SK-N-SH (cell line): ENCODE results near the gene OPTC. TPM values are rescaled to one million over a fixed set of nuclear protein-coding genes. Genes with fewer than 3 reads are reported as not detected.

Experiments
- CTCF ChIA-PET: fragments of 300-600, 350-600 bp; formaldehyde crosslinking; extraction: SDS; loops from one replicate; lab custom pipeline; 2021; lab: Yijun Ruan, JAX
- POLR2A ChIA-PET: fragments of 350-600 bp; sonication (Branson Sonifier 250); formaldehyde crosslinking; extraction: SDS; loops from one replicate; lab custom pipeline; 2020; ENCODE audit warnings: antibody characterized with exemption, inconsistent platforms; lab: Yijun Ruan, JAX
- DNase-seq: peaks from one replicate; pipeline ENCODE4 v3.0.0; 2012
- H2AFZ ChIP-seq: fragments of 200-600 bp; sonication (generic); 2 replicates; pipeline ENCODE4 v1.8.1; 2016; ENCODE audit warnings: antibody characterized with exemption, mild to moderate bottlenecking, low read depth
- H3F3A ChIP-seq: fragments of 200-600 bp; sonication (generic); replicated peaks from 2 replicates; pipeline ENCODE3; 2016; ENCODE audit warnings: antibody characterized with exemption, mild to moderate bottlenecking; ENCODE audit not compliant: insufficient read depth
- H3K27ac ChIP-seq, 2 experiments: fragments of 200-500 bp in 1 of 2; fragments of 200-600 bp in 1 of 2; sonication (Bioruptor generic) in 1 of 2; sonication (generic), shearing (Covaris generic) in 1 of 2; 2 replicates each; pipeline versions ENCODE4 v1.5.1 to v1.6.1; 2014 to 2016; ENCODE audit warnings: low read depth in 2 of 2, inconsistent platforms in 1 of 2, low read length in 1 of 2, mild to moderate bottlenecking in 1 of 2, mixed read lengths in 1 of 2
- H3K27me3 ChIP-seq: fragments of 200-600 bp; sonication (generic), shearing (Covaris generic); 2 replicates; pipeline ENCODE4 v1.6.1; 2016; ENCODE audit warnings: mixed run types; ENCODE audit not compliant: insufficient read depth
- H3K36me3 ChIP-seq, 2 experiments: fragments of 200-500 bp in 1 of 2; fragments of 200-600 bp in 1 of 2; sonication (Bioruptor generic) in 1 of 2; sonication (generic) in 1 of 2; replicated peaks in 1 of 2; 2 replicates each; pipeline versions ENCODE3 to v1.5.1; 2014 to 2016; ENCODE audit warnings: low read length in 1 of 2, mild to moderate bottlenecking in 1 of 2; ENCODE audit not compliant: insufficient read depth in 2 of 2, control insufficient read depth in 1 of 2
- H3K4me1 ChIP-seq, 2 experiments: fragments of 200-500 bp in 1 of 2; fragments of 200-600 bp in 1 of 2; sonication (Bioruptor generic) in 1 of 2; sonication (generic), shearing (Covaris generic) in 1 of 2; 2 replicates each; pipeline versions ENCODE4 v1.5.1 to v1.6.1; 2014 to 2016; ENCODE audit warnings: low read depth in 1 of 2, low read length in 1 of 2, mixed run types in 1 of 2; ENCODE audit not compliant: insufficient read depth in 2 of 2, control insufficient read depth in 1 of 2
- H3K4me2 ChIP-seq: fragments of 200-600 bp; sonication (generic), shearing (Covaris generic); 2 replicates; pipeline ENCODE4 v1.6.1; 2017; ENCODE audit warnings: mixed run types
- H3K4me3 ChIP-seq, 2 experiments: fragments of 200-500 bp in 1 of 2; fragments of 200-600 bp in 1 of 2; sonication (Bioruptor generic) in 1 of 2; sonication (generic), shearing (Covaris generic) in 1 of 2; 2 replicates each; pipeline versions ENCODE4 v1.5.1 to v1.8.1; 2014 to 2016; ENCODE audit warnings: low read depth in 2 of 2, inconsistent platforms in 1 of 2, low read length in 1 of 2, mild to moderate bottlenecking in 1 of 2, mixed read lengths in 1 of 2, moderate library complexity in 1 of 2
- H3K79me2 ChIP-seq: fragments of 200-600 bp; sonication (generic); 2 replicates; pipeline ENCODE4 v1.8.1; 2017; ENCODE audit warnings: mild to moderate bottlenecking; ENCODE audit not compliant: insufficient read depth
- H3K9ac ChIP-seq: fragments of 200-600 bp; sonication (generic); 2 replicates; pipeline ENCODE4 v1.6.1; 2017; ENCODE audit warnings: mixed run types
- H3K9me2 ChIP-seq: fragments of 200-600 bp; sonication (generic); 2 replicates; pipeline ENCODE4 v1.6.1; 2017; ENCODE audit warnings: mixed run types
- H3K9me3 ChIP-seq: fragments of 200-600 bp; sonication (generic); 2 replicates; pipeline ENCODE4 v1.6.1; 2017; ENCODE audit warnings: mixed run types, mild to moderate bottlenecking, moderate library complexity
- H4K20me1 ChIP-seq: fragments of 200-600 bp; sonication (generic); 2 replicates; pipeline ENCODE4 v1.6.1; 2017; ENCODE audit warnings: mild to moderate bottlenecking, mixed run types; ENCODE audit not compliant: insufficient read depth
- ELF1 ChIP-seq: IDR thresholded peaks from 2 replicates; pipeline ENCODE4 v1.4.0; 2012
- EP300 ChIP-seq, 2 experiments: IDR thresholded peaks; 2 replicates each; pipeline versions ENCODE4 v1.4.0 to v1.6.1; 2012; ENCODE audit warnings: borderline replicate concordance in 1 of 2, low read depth in 1 of 2, low read length in 1 of 2
- EZH2phosphoT487 ChIP-seq: fragments of 200-600 bp; sonication (generic); IDR thresholded peaks from 2 replicates; pipeline ENCODE4 v1.6.1; 2017; ENCODE audit warnings: low read depth, mixed run types, mild to moderate bottlenecking, antibody characterized with exemption, moderate library complexity, borderline replicate concordance
- FOXJ3 ChIP-seq: sonication (generic); formaldehyde crosslinking; IDR thresholded peaks from 2 replicates; pipeline ENCODE4 v1.5.1; 2020; ENCODE audit warnings: mild to moderate bottlenecking, missing genetic modification reagents
- GABPA ChIP-seq: IDR thresholded peaks from 2 replicates; pipeline ENCODE4 v1.4.0; 2012; ENCODE audit warnings: low read depth, mild to moderate bottlenecking
- MEF2A ChIP-seq: IDR thresholded peaks from 2 replicates; pipeline ENCODE4 v1.4.0; 2012; ENCODE audit warnings: low read depth, borderline replicate concordance
- MXI1 ChIP-seq: IDR thresholded peaks from 2 replicates; pipeline ENCODE4 v1.6.1; 2012; ENCODE audit warnings: mild to moderate bottlenecking, low read depth, low read length, improper control_type of control experiment
- NRF1 ChIP-seq: IDR thresholded peaks from 2 replicates; pipeline ENCODE4 v1.6.1; 2012; ENCODE audit warnings: low read depth, mild to moderate bottlenecking, low read length
- POLR2AphosphoS5 ChIP-seq: IDR thresholded peaks from 2 replicates; pipeline ENCODE4 v1.6.1; 2012; ENCODE audit warnings: low read depth, low read length
- RAD21 ChIP-seq: IDR thresholded peaks from 2 replicates; pipeline ENCODE4 v1.6.1; 2012; ENCODE audit warnings: mild to moderate bottlenecking, low read length
- RCOR1 ChIP-seq: fragments of 150-350 bp; IDR thresholded peaks from 2 replicates; pipeline ENCODE4 v1.6.1; 2017; ENCODE audit warnings: antibody characterized with exemption, low read length
- RFX5 ChIP-seq: IDR thresholded peaks from 2 replicates; pipeline ENCODE4 v1.6.1; 2012; ENCODE audit warnings: mild to moderate bottlenecking, improper control_type of control experiment, low read length
- RXRA ChIP-seq: IDR thresholded peaks from 2 replicates; pipeline ENCODE4 v1.4.0; 2012; ENCODE audit warnings: low read depth, mild to moderate bottlenecking, borderline replicate concordance
- TAF1 ChIP-seq: IDR thresholded peaks from 2 replicates; pipeline ENCODE4 v1.6.1; 2012; ENCODE audit warnings: low read depth, mild to moderate bottlenecking, low read length, moderate library complexity, borderline replicate concordance
- YY1 ChIP-seq: IDR thresholded peaks from 2 replicates; pipeline ENCODE4 v1.4.0; 2012; ENCODE audit warnings: low read depth, mild to moderate bottlenecking
- WGBS: methylation state at CpG from one replicate; pipeline ENCODE4 v1.1.6; 2017; ENCODE audit warnings: low lambda C conversion rate; 5-methylcytosine and 5-hydroxymethylcytosine counted together
- polyA plus RNA-seq, 3 experiments: library from polyadenylated mRNA; depleted of rRNA; stranded (reverse); fragments of >200 nt; gene quantifications; 2 replicates each; pipeline ENCODE4 v1.2.3, GENCODE V29; 2012
- TF ChIP-seq, protein P1 (sequence below): IDR thresholded peaks from 2 replicates; pipeline ENCODE4 v1.4.0; 2012; ENCODE audit warnings: low read depth, borderline replicate concordance
- TF ChIP-seq, protein P2 (sequence below): IDR thresholded peaks from 2 replicates; pipeline ENCODE4 v1.4.0; 2012; ENCODE audit warnings: low read depth, borderline replicate concordance
- TF ChIP-seq, protein P3 (sequence below): IDR thresholded peaks from 2 replicates; pipeline ENCODE4 v1.4.0; 2012; ENCODE audit warnings: low read depth
- TF ChIP-seq, protein P4 (sequence below): fragments of 150-350 bp; IDR thresholded peaks from 2 replicates; pipeline ENCODE4 v1.6.1; 2016; ENCODE audit warnings: mild to moderate bottlenecking, low read depth, low read length
- TF ChIP-seq, protein P5 (sequence below): IDR thresholded peaks from 2 replicates; pipeline ENCODE4; 2012

The OPTC gene
- polyA plus RNA-seq, 1 of the 3 experiments (the other 2 are of a cell fraction), result not detected

DNA sequence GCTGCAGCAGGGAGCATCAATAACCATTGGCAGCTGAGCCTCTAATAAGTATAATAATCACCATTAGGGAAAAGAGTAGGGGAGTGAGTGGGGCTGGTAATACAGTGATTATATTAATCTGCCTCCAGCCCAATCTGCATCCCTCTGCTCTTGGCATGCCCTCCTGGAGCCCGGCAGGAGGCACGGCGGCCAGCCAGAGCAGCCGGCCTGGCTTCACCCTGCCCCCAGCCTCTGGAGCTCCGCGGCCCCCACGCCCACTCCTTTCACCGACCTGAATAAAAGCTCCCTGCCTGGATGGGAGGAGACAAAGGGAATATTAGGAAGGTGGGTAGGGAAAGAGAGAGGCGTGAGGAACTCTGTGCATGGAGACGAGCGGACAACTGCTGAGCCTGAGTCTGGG lies 28.3 kb downstream of the OPTC start:
- H3K9me2 ChIP-seq, result no peaks in the 10 kb centered on the region
- no peaks in the 10 kb centered on the region for H3K27me3 ChIP-seq
- H3F3A ChIP-seq, result peaks cover 20% of the 10 kb centered on the region
- H3K36me3 ChIP-seq, result no peaks in the 10 kb centered on the region
- TF ChIP-seq, protein P1, sequence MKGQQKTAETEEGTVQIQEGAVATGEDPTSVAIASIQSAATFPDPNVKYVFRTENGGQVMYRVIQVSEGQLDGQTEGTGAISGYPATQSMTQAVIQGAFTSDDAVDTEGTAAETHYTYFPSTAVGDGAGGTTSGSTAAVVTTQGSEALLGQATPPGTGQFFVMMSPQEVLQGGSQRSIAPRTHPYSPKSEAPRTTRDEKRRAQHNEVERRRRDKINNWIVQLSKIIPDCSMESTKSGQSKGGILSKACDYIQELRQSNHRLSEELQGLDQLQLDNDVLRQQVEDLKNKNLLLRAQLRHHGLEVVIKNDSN, result no peak
- TF ChIP-seq ELF1 (no peak), RFX5 (no peak), EP300 (IDR thresholded peaks at IDR 0.05; ENCODE audit: borderline replicate concordance in 1 of 2, low read depth in 1 of 2, low read length in 1 of 2) (no peak), GABPA (no peak), EZH2phosphoT487 (no peak), RXRA (no peak), MXI1 (no peak), POLR2AphosphoS5 (no peak), FOXJ3 (no peak), MEF2A (no peak), NRF1 (no peak), TAF1 (no peak), YY1 (no peak), RCOR1 (no peak), RAD21 (no peak)
- TF ChIP-seq, protein P2, sequence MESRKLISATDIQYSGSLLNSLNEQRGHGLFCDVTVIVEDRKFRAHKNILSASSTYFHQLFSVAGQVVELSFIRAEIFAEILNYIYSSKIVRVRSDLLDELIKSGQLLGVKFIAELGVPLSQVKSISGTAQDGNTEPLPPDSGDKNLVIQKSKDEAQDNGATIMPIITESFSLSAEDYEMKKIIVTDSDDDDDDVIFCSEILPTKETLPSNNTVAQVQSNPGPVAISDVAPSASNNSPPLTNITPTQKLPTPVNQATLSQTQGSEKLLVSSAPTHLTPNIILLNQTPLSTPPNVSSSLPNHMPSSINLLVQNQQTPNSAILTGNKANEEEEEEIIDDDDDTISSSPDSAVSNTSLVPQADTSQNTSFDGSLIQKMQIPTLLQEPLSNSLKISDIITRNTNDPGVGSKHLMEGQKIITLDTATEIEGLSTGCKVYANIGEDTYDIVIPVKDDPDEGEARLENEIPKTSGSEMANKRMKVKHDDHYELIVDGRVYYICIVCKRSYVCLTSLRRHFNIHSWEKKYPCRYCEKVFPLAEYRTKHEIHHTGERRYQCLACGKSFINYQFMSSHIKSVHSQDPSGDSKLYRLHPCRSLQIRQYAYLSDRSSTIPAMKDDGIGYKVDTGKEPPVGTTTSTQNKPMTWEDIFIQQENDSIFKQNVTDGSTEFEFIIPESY, result no peak
- TF ChIP-seq, protein P3, sequence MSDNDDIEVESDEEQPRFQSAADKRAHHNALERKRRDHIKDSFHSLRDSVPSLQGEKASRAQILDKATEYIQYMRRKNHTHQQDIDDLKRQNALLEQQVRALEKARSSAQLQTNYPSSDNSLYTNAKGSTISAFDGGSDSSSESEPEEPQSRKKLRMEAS, result no peak
- TF ChIP-seq, protein P4, sequence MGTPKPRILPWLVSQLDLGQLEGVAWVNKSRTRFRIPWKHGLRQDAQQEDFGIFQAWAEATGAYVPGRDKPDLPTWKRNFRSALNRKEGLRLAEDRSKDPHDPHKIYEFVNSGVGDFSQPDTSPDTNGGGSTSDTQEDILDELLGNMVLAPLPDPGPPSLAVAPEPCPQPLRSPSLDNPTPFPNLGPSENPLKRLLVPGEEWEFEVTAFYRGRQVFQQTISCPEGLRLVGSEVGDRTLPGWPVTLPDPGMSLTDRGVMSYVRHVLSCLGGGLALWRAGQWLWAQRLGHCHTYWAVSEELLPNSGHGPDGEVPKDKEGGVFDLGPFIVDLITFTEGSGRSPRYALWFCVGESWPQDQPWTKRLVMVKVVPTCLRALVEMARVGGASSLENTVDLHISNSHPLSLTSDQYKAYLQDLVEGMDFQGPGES, result no peak
- TF ChIP-seq, protein P5, sequence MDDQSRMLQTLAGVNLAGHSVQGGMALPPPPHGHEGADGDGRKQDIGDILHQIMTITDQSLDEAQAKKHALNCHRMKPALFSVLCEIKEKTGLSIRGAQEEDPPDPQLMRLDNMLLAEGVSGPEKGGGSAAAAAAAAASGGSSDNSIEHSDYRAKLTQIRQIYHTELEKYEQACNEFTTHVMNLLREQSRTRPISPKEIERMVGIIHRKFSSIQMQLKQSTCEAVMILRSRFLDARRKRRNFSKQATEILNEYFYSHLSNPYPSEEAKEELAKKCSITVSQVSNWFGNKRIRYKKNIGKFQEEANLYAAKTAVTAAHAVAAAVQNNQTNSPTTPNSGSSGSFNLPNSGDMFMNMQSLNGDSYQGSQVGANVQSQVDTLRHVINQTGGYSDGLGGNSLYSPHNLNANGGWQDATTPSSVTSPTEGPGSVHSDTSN, result no peak
- ChIA-PET POLR2A (interaction anchor here (0.6 kb wide), 1 partner anchor 106 kb away, joined by 3 read pairs; no protein-coding TSS in a partner anchor), CTCF (interaction anchor here (0.6 to 10.1 kb wide), 5 partner anchors 9 to 1707 kb away, joined by 3 to 49 read pairs (median 4); no protein-coding TSS in a partner anchor)
- peak overlapping the region in 1 of 2 experiments; percentile 8; a peak in 1 of 4 replicates for H3K27ac ChIP-seq
- 61% methylated on average over 11 of the region's 11 CpGs for WGBS
- no peak overlapping the region for H2AFZ ChIP-seq
- no peak overlapping the region for H3K9ac ChIP-seq
- peak; percentile 47 for DNase-seq
- no peaks in the 10 kb centered on the region for H3K9me3 ChIP-seq
- H3K79me2 ChIP-seq, result no peaks in the 10 kb centered on the region
- H3K4me3 ChIP-seq, result no peak overlapping the region
- no peaks in the 10 kb centered on the region for H4K20me1 ChIP-seq
- peaks cover 33 to 37% of the 10 kb centered on the region in 2 experiments for H3K4me1 ChIP-seq
- H3K4me2 ChIP-seq, result 0 out of 2 replicates have a peak overlapping the region, but pooled peaks have one; percentile 72
